Calu3 (cell line): ENCODE results near the gene NUDT22. TPM values are rescaled to one million over a fixed set of nuclear protein-coding genes. Genes with fewer than 3 reads are reported as not detected.

Experiments
- BruUV-seq: library from RNA; stranded (reverse); fragments of 400-500 nt; replicated peaks from 2 replicates; lab custom pipeline; 2021; lab: Mats Ljungman, UMichigan
- CTCF ChIA-PET: fragments of 300-600 bp; sonication (Branson Sonifier 250); formaldehyde crosslinking; loops from one replicate; lab custom pipeline; 2022; ENCODE audit warnings: antibody characterized with exemption; lab: Charles Lee
- DNase-seq: peaks from one replicate; pipeline ENCODE4 v3.0.0; 2022
- H3K27ac Mint-ChIP-seq: one replicate; pipeline ENCODE4 v1.8.0; 2022; ENCODE audit warnings: mixed read lengths; ENCODE audit not compliant: unreplicated experiment
- H3K27me3 Mint-ChIP-seq: one replicate; pipeline ENCODE4 v1.8.0; 2022; ENCODE audit warnings: mixed read lengths; ENCODE audit not compliant: unreplicated experiment
- H3K36me3 Mint-ChIP-seq: one replicate; pipeline ENCODE4 v1.8.0; 2022; ENCODE audit warnings: mild to moderate bottlenecking, moderate library complexity, mixed read lengths; ENCODE audit not compliant: insufficient read depth, unreplicated experiment
- H3K4me1 Mint-ChIP-seq: one replicate; pipeline ENCODE4 v1.8.0; 2022; ENCODE audit warnings: mild to moderate bottlenecking, low read depth, mixed read lengths; ENCODE audit not compliant: unreplicated experiment
- H3K4me3 Mint-ChIP-seq: one replicate; pipeline ENCODE4 v1.8.0; 2022; ENCODE audit warnings: mild to moderate bottlenecking, low read depth, moderate library complexity, mixed read lengths; ENCODE audit not compliant: unreplicated experiment
- H3K9me3 Mint-ChIP-seq: one replicate; pipeline ENCODE4 v1.8.0; 2022; ENCODE audit warnings: low read depth, mixed read lengths; ENCODE audit not compliant: unreplicated experiment
- intact Hi-C: fragments of 100-400 bp; cut with micrococcal nuclease; formaldehyde crosslinking; loops from one replicate; pipeline ENCODE4 v1.10.0; 2022; ENCODE audit not compliant: unreplicated experiment
- total RNA-seq: library from RNA; stranded (reverse); gene quantifications from 2 replicates; pipeline ENCODE4 v1.2.3, GENCODE V29; 2022
- TF ChIP-seq, protein P1 (sequence below): fragments of 200-600 bp; IDR thresholded peaks from one replicate; pipeline ENCODE4 v1.8.0; 2022; ENCODE audit warnings: antibody characterized with exemption; ENCODE audit not compliant: unreplicated experiment

NUDT22 gene
- total RNA-seq, 1 experiment from 2014 or later, result 58.7 TPM

GRCh38 chr11:64243236-64243854 is 17.3 kb downstream of the NUDT22 start:
- CTCF ChIA-PET, result interaction anchor here (0.5 to 1.0 kb wide), 2 partner anchors 39 to 68 kb away, joined by 3 read pairs; no protein-coding TSS in a partner anchor
- peaks cover 95% of the 10 kb centered on the region for H3K36me3 Mint-ChIP-seq
- H3K27ac Mint-ChIP-seq, result peak overlapping the region; percentile 83

GRCh38 chr11:64244107-64244506 is 18.0 kb downstream of the NUDT22 start:
- intact Hi-C loops, result loop anchor here (10.0 kb wide), 1 partner anchor 61 kb away; the partner anchor contains the start of genes CATSPERZ and ESRRA
- DNase-seq, result no peak
- H3K36me3 Mint-ChIP-seq, result peaks cover 98% of the 10 kb centered on the region
- peak overlapping the region; percentile 83 for H3K27ac Mint-ChIP-seq
- H3K27me3 Mint-ChIP-seq, result no peaks in the 10 kb centered on the region
- BruUV-seq, result no TSS peak
- TF ChIP-seq, protein P1, sequence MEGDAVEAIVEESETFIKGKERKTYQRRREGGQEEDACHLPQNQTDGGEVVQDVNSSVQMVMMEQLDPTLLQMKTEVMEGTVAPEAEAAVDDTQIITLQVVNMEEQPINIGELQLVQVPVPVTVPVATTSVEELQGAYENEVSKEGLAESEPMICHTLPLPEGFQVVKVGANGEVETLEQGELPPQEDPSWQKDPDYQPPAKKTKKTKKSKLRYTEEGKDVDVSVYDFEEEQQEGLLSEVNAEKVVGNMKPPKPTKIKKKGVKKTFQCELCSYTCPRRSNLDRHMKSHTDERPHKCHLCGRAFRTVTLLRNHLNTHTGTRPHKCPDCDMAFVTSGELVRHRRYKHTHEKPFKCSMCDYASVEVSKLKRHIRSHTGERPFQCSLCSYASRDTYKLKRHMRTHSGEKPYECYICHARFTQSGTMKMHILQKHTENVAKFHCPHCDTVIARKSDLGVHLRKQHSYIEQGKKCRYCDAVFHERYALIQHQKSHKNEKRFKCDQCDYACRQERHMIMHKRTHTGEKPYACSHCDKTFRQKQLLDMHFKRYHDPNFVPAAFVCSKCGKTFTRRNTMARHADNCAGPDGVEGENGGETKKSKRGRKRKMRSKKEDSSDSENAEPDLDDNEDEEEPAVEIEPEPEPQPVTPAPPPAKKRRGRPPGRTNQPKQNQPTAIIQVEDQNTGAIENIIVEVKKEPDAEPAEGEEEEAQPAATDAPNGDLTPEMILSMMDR, result no peak
- peak overlapping the region; percentile 96 for H3K4me3 Mint-ChIP-seq
- H3K9me3 Mint-ChIP-seq, result no peaks in the 10 kb centered on the region
- H3K4me1 Mint-ChIP-seq, result peaks cover 38% of the 10 kb centered on the region
- CTCF ChIA-PET, result interaction anchor here (0.5 kb wide), 1 partner anchor 69 kb away, joined by 3 read pairs; no protein-coding TSS in a partner anchor

More at GRCh38 chr11:64243236-64243854, 17.3 kb downstream of the NUDT22 start:
- no peaks in the 10 kb centered on the region for H3K9me3 Mint-ChIP-seq
- H3K4me1 Mint-ChIP-seq, result peaks cover 37% of the 10 kb centered on the region
- peak overlapping the region; percentile 96 for H3K4me3 Mint-ChIP-seq
- TF ChIP-seq, protein P1, result no peak
- intact Hi-C loops, result loop anchor here (10.0 kb wide), 1 partner anchor 61 kb away; the partner anchor contains the start of genes CATSPERZ and ESRRA
- BruUV-seq, result TSS peak; percentile 4
- no peak for DNase-seq
- no peaks in the 10 kb centered on the region for H3K27me3 Mint-ChIP-seq

- Mint-ChIP-seq H3K36me3 (peaks cover 97% of the 10 kb centered on the region), H3K9me3 (no peaks in the 10 kb centered on the region), H3K4me1 (peaks cover 34% of the 10 kb centered on the region), H3K4me3 (peak overlapping the region; percentile 96), H3K27ac (peak overlapping the region; percentile 82), H3K27me3 (no peaks in the 10 kb centered on the region)
- TF ChIP-seq, protein P1, result no peak
- no peak for DNase-seq
- intact Hi-C loops, result loop anchor here (10.0 kb wide), 1 partner anchor 60 kb away; the partner anchor contains the start of genes CATSPERZ and ESRRA
- no TSS peak for BruUV-seq
- CTCF ChIA-PET, result interaction anchor here (0.5 to 1.9 kb wide), 7 partner anchors 12 to 558 kb away, joined by 3 to 11 read pairs (median 4); no protein-coding TSS in a partner anchor
Observed at GRCh38 chr11:64244966-64245365, 18.9 kb downstream of the NUDT22 start.

- Mint-ChIP-seq H3K27me3 (no peaks in the 10 kb centered on the region), H3K4me1 (peaks cover 30% of the 10 kb centered on the region), H3K9me3 (no peaks in the 10 kb centered on the region), H3K4me3 (peak overlapping the region; percentile 96), H3K27ac (peak overlapping the region; percentile 82), H3K36me3 (peaks cover 95% of the 10 kb centered on the region)
- TF ChIP-seq, protein P1, result no peak
- CTCF ChIA-PET, result interaction anchor here (0.5 to 1.9 kb wide), 7 partner anchors 19 to 559 kb away, joined by 3 to 11 read pairs (median 4); partner anchors contain the start of gene TRMT112
- BruUV-seq, result no TSS peak
- peak; percentile 66 for DNase-seq
- intact Hi-C loops, result loop anchor here (10.0 kb wide), 1 partner anchor 59 kb away; the partner anchor contains the start of genes CATSPERZ and ESRRA
Observed at GRCh38 chr11:64245401-64245796, 19.3 kb downstream of the NUDT22 start.
